Retina (tissue), 1 donor: Measurements from ENCODE around the gene FBLN1.
A peak's percentile ranks its signal among the peaks of the same experiment; 100 is the strongest.
"Not testable (repeated sequence)": the region's sequence is repeated elsewhere in the genome, so short reads cannot be mapped to it uniquely, and the experiment has no call there.

Experiments
- DNase-seq: peaks from one replicate; pipeline ENCODE4 v3.0.0-alpha.2; 2016

Gene FBLN1

GRCh38 chr22:45616432-45616831, 113.7 kb downstream of the FBLN1 start:
- no peak for DNase-seq

GRCh38 chr22:45617948-45618347, 115.3 kb downstream of the FBLN1 start:
- DNase-seq, result no peak

- DNase-seq, result no peak
These were observed 118.0 kb downstream of the FBLN1 start for GRCh38 chr22:45620706-45621105.

- no peak for DNase-seq
These were observed 119.3 kb downstream of the FBLN1 start for GRCh38 chr22:45621836-45622600.

GRCh38 chr22:45623464-45624145, 120.9 kb downstream of the FBLN1 start:
- not testable (repeated sequence) for DNase-seq

GRCh38 chr22:45626198-45626651, 123.5 kb downstream of the FBLN1 start:
- no peak for DNase-seq

- DNase-seq, result no peak
These were observed 125.0 kb downstream of the FBLN1 start for GRCh38 chr22:45627489-45628233.

GRCh38 chr22:45628515-45628914, 125.8 kb downstream of the FBLN1 start:
- DNase-seq, result no peak

- DNase-seq, result peak; percentile 40
These were observed 126.9 kb downstream of the FBLN1 start for GRCh38 chr22:45629469-45630089.

- no peak for DNase-seq
These were observed 127.8 kb downstream of the FBLN1 start for GRCh38 chr22:45630436-45630835.

- peak; percentile 28 for DNase-seq
These were observed 128.6 kb downstream of the FBLN1 start for GRCh38 chr22:45631140-45631840.

- no peak for DNase-seq
These were observed 129.2 kb downstream of the FBLN1 start for GRCh38 chr22:45631841-45632238.

GRCh38 chr22:45632791-45633515, 130.3 kb downstream of the FBLN1 start:
- DNase-seq, result no peak

- no peak for DNase-seq
These were observed 134.0 kb downstream of the FBLN1 start for GRCh38 chr22:45636683-45637082.

- DNase-seq, result no peak
These were observed 135.5 kb downstream of the FBLN1 start for GRCh38 chr22:45638197-45638596.

- DNase-seq, result no peak
These were observed 136.4 kb downstream of the FBLN1 start for GRCh38 chr22:45638834-45639746.

- DNase-seq, result no peak
These were observed 137.0 kb downstream of the FBLN1 start for GRCh38 chr22:45639747-45640102.

GRCh38 chr22:45640291-45640940, 137.7 kb downstream of the FBLN1 start:
- no peak for DNase-seq

GRCh38 chr22:45640941-45641621, 138.4 kb downstream of the FBLN1 start:
- no peak for DNase-seq

- DNase-seq, result no peak
These were observed 140.3 kb downstream of the FBLN1 start for GRCh38 chr22:45642986-45643385.
